ENCODE data around the gene RNF213. TPM values are rescaled to one million over a fixed set of nuclear protein-coding genes. Genes with fewer than 3 reads are reported as not detected.
A peak's percentile ranks its signal among the peaks of the same experiment; 100 is the strongest.

RNF213 gene
- total RNA-seq, 2 donors from 2014 or later: 150 to 174 TPM

- peaks cover 22 to 49% of the 10 kb centered on the region in 2 donors for H3K4me1 ChIP-seq (ENCODE audit: control insufficient read depth in 1 of 2, low read depth in 2 of 2)
Measured at GRCh38 chr17:80260069-80260535, 550 bp upstream of the RNF213 start.

DNA sequence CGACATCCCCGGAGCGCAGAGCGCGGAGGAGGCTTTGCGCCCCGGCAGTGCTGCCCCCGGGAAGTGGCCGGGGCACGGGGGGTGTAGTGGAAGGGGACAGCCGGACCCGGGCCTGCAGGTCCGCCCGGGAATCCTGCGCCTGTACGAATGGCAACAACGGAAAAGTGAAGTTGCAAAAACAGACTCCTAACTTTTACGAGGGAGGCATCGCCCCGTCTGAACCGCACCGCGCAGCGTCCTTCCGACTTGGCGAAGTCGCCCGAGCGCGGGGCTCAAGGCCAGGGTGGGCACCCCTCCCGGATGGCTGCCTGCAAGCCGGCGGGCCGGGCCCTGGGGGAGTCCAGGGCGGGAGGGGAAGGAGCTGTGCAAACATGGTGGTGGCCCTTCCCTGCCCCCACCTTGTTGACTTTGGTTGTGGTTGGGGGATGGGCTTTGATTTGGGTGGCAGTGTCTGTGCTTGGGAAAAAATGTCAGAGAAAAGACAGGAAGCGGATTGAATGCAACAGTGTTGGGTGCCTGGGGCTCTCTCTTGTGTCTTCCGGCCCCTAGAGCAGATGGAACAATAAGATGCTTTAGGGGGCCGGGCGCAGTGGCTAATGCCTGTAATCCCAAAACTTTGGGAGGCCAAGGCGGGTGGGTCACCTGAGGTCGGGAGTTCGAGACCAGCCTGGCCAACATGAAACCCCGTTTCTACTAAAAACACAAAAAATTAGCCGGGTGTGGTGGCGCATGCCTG, 675 bp downstream of the RNF213 start:
- Histone ChIP-seq H3K4me1 (ENCODE audit: control insufficient read depth in 1 of 2, low read depth in 2 of 2) (peaks cover 15 to 45% of the 10 kb centered on the region in 2 donors), H3K27ac (peak overlapping the region; percentile 95), H3K9me3 (no peaks in the 10 kb centered on the region), H3K4me3 (peak overlapping the region; percentile 100), H3K27me3 (replicated peaks; ENCODE audit: insufficient read depth) (no peaks in the 10 kb centered on the region), H3K36me3 (peaks cover 4% of the 10 kb centered on the region)
- DNase-seq (ENCODE audit: low spot score) (no peak), ATAC-seq (ENCODE audit: insufficient number of reproducible peaks, low FRiP score, low read depth) (peak; percentile 63)
- TF ChIP-seq, protein P1, sequence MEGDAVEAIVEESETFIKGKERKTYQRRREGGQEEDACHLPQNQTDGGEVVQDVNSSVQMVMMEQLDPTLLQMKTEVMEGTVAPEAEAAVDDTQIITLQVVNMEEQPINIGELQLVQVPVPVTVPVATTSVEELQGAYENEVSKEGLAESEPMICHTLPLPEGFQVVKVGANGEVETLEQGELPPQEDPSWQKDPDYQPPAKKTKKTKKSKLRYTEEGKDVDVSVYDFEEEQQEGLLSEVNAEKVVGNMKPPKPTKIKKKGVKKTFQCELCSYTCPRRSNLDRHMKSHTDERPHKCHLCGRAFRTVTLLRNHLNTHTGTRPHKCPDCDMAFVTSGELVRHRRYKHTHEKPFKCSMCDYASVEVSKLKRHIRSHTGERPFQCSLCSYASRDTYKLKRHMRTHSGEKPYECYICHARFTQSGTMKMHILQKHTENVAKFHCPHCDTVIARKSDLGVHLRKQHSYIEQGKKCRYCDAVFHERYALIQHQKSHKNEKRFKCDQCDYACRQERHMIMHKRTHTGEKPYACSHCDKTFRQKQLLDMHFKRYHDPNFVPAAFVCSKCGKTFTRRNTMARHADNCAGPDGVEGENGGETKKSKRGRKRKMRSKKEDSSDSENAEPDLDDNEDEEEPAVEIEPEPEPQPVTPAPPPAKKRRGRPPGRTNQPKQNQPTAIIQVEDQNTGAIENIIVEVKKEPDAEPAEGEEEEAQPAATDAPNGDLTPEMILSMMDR (IDR thresholded peaks at IDR 0.05): no peak

More at GRCh38 chr17:80260069-80260535, 550 bp upstream of the RNF213 start:
- no peaks in the 10 kb centered on the region for H3K36me3 ChIP-seq
- DNase-seq (ENCODE audit: low spot score) (no peak), ATAC-seq (ENCODE audit: insufficient number of reproducible peaks, low FRiP score, low read depth) (no peak)
- H3K9me3 ChIP-seq: no peaks in the 10 kb centered on the region
- H3K4me3 ChIP-seq: peak overlapping the region; percentile 79
- TF ChIP-seq, protein P1 (IDR thresholded peaks at IDR 0.05): no peak
- no peaks in the 10 kb centered on the region for H3K27me3 ChIP-seq (replicated peaks; ENCODE audit: insufficient read depth)
- peak overlapping the region; percentile 82 to 85 for H3K27ac ChIP-seq

GRCh38 chr17:80261895-80262279, 1.2 kb downstream of the RNF213 start:
- TF ChIP-seq, protein P1 (IDR thresholded peaks at IDR 0.05): no peak
- no peak for ATAC-seq (ENCODE audit: insufficient number of reproducible peaks, low FRiP score, low read depth)
- H3K27me3 ChIP-seq (replicated peaks; ENCODE audit: insufficient read depth): no peaks in the 10 kb centered on the region
- H3K4me3 ChIP-seq: peak overlapping the region; percentile 100
- peak overlapping the region; percentile 95 for H3K27ac ChIP-seq
- DNase-seq (ENCODE audit: low spot score): no peak
- no peaks in the 10 kb centered on the region for H3K9me3 ChIP-seq
- H3K36me3 ChIP-seq: peaks cover 8% of the 10 kb centered on the region
- H3K4me1 ChIP-seq (ENCODE audit: control insufficient read depth in 1 of 2, low read depth in 2 of 2): peaks cover 15 to 45% of the 10 kb centered on the region in 2 donors

DNA sequence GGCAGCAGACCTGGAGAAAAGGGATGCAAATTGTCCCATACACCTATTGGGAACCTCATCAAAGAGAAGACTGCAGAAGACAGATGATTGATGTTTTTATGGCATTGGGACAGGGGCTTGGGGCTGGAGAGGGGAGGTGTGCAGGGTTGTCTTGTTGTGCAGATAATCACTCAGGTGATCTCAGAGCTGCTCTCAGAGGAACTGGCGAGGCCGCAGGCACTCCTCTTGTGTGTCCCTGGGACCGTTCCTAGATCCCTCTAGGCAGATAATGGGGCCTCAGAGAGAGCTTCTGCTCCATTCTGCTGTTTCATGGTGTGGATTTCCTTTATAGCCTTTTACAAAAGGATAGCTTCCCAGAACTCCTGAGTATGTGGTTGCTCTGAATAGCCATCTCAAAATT, 1.6 kb downstream of the RNF213 start:
- DNase-seq (ENCODE audit: low spot score) (no peak), ATAC-seq (ENCODE audit: insufficient number of reproducible peaks, low FRiP score, low read depth) (no peak)
- Histone ChIP-seq H3K4me1 (ENCODE audit: control insufficient read depth in 1 of 2, low read depth in 2 of 2) (peaks cover 15 to 45% of the 10 kb centered on the region in 2 donors), H3K4me3 (peak overlapping the region; percentile 100), H3K9me3 (no peaks in the 10 kb centered on the region), H3K27ac (peak overlapping the region; percentile 36 to 95), H3K27me3 (replicated peaks; ENCODE audit: insufficient read depth) (no peaks in the 10 kb centered on the region), H3K36me3 (peaks cover 8% of the 10 kb centered on the region)
- TF ChIP-seq, protein P1 (IDR thresholded peaks at IDR 0.05): no peak

DNA sequence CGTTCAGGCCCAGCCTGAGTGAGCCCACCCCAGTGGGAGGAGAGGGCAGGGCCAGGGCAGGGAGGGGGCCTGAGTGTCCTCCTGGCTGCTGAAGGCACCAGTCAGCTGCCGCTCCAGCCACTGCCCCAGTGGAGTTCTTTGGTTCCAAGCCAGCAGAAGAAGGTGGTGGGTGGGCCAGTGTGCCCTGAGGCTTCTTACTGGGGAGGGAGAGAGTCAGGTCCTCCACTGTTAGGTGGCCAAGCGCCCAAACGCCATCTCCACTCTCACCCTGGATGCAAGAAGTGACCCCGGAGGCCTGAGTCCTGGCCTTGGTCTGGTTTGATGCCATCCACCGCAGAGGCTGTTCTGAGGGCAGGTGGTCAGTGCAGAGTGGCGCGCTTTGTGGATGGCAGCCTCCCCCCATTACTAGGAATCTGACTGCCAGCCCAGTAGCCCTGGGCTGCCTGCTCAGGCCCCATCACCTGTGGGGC, 2.2 kb downstream of the RNF213 start:
- H3K9me3 ChIP-seq: no peaks in the 10 kb centered on the region
- H3K36me3 ChIP-seq: peaks cover 12% of the 10 kb centered on the region
- DNase-seq (ENCODE audit: low spot score) (no peak), ATAC-seq (ENCODE audit: insufficient number of reproducible peaks, low FRiP score, low read depth) (no peak)
- H3K4me1 ChIP-seq (ENCODE audit: control insufficient read depth in 1 of 2, low read depth in 2 of 2): peaks cover 15 to 45% of the 10 kb centered on the region in 2 donors
- TF ChIP-seq, protein P1 (IDR thresholded peaks at IDR 0.05): no peak
- peak overlapping the region; percentile 65 for H3K4me3 ChIP-seq
- H3K27me3 ChIP-seq (replicated peaks; ENCODE audit: insufficient read depth): no peaks in the 10 kb centered on the region
- H3K27ac ChIP-seq: peak overlapping the region; percentile 36 to 95
